ENCODE measurements around the gene TMEM127. TPM values are rescaled to one million over a fixed set of nuclear protein-coding genes. Genes with fewer than 3 reads are reported as not detected.

The TMEM127 gene
- total RNA-seq, 3 donors from 2014 or later (not counting 1 experiment from before 2014, with no cell fraction given) = 49.8 to 59.3 (median 54.5) TPM

GRCh38 chr2:96239091-96239490, 26.7 kb downstream of the TMEM127 start:
- WGBS (ENCODE audit: insufficient coverage) = 95% methylated on average over 3 of the region's 3 CpGs
- H3K4me1 ChIP-seq (ENCODE audit: control insufficient read depth, insufficient read depth, low read length) = peaks cover 31% of the 10 kb centered on the region

GRCh38 chr2:96238266-96238665, 27.5 kb downstream of the TMEM127 start:
- DNase-seq (no peak), ATAC-seq (no peak)
- no peaks in the 10 kb centered on the region for H3K27me3 ChIP-seq (ENCODE audit: control insufficient read depth, insufficient read depth, low read length)
- no peak overlapping the region for H3K27ac Mint-ChIP-seq
- H3K36me3 Mint-ChIP-seq = no peaks in the 10 kb centered on the region
- no peaks in the 10 kb centered on the region for H3K9me3 Mint-ChIP-seq
- H3K9me3 ChIP-seq (ENCODE audit: control insufficient read depth, insufficient read depth, low read length) = no peaks in the 10 kb centered on the region
- TF ChIP-seq CTCF (IDR thresholded peaks at IDR 0.05) = no peak
- H3K36me3 ChIP-seq (ENCODE audit: control insufficient read depth, insufficient read depth, low read length) = no peaks in the 10 kb centered on the region
- H3K4me1 ChIP-seq (ENCODE audit: control insufficient read depth, insufficient read depth, low read length) = peaks cover 33% of the 10 kb centered on the region
- H3K4me1 Mint-ChIP-seq = peaks cover 16 to 20% of the 10 kb centered on the region in 2 donors
- H3K27me3 Mint-ChIP-seq (ENCODE audit: low read depth in 2 of 2) = no peaks in the 10 kb centered on the region
- no peak overlapping the region for H3K4me3 ChIP-seq (ENCODE audit: low read length)
- intact Hi-C loops (cut with micrococcal nuclease) = no loop called here
- H3K27ac ChIP-seq (ENCODE audit: low read length) = no peak overlapping the region
- no peak overlapping the region for H3K4me3 Mint-ChIP-seq
- 92% methylated on average over 3 of the region's 3 CpGs for WGBS (ENCODE audit: insufficient coverage)

More at GRCh38 chr2:96239091-96239490, 26.7 kb downstream of the TMEM127 start:
- TF ChIP-seq CTCF (IDR thresholded peaks at IDR 0.05) = no peak
- ATAC-seq (no peak), DNase-seq (no peak)
- Mint-ChIP-seq H3K4me1 (peaks cover 16 to 20% of the 10 kb centered on the region in 2 donors), H3K9me3 (no peaks in the 10 kb centered on the region), H3K4me3 (no peak overlapping the region), H3K27me3 (ENCODE audit: low read depth in 2 of 2) (no peaks in the 10 kb centered on the region), H3K36me3 (no peaks in the 10 kb centered on the region), H3K27ac (no peak overlapping the region)
- H3K27me3 ChIP-seq (ENCODE audit: control insufficient read depth, insufficient read depth, low read length) = no peaks in the 10 kb centered on the region
- intact Hi-C loops (cut with micrococcal nuclease) = no loop called here
- H3K36me3 ChIP-seq (ENCODE audit: control insufficient read depth, insufficient read depth, low read length) = no peaks in the 10 kb centered on the region
- H3K4me3 ChIP-seq (ENCODE audit: low read length) = no peak overlapping the region
- H3K27ac ChIP-seq (ENCODE audit: low read length) = no peak overlapping the region
- H3K9me3 ChIP-seq (ENCODE audit: control insufficient read depth, insufficient read depth, low read length) = no peaks in the 10 kb centered on the region

GRCh38 chr2:96236882-96237281, 28.9 kb downstream of the TMEM127 start:
- H3K9me3 Mint-ChIP-seq = no peaks in the 10 kb centered on the region
- H3K36me3 ChIP-seq (ENCODE audit: control insufficient read depth, insufficient read depth, low read length) = no peaks in the 10 kb centered on the region
- no peaks in the 10 kb centered on the region for H3K9me3 ChIP-seq (ENCODE audit: control insufficient read depth, insufficient read depth, low read length)
- peaks cover 20% of the 10 kb centered on the region for H3K4me1 ChIP-seq (ENCODE audit: control insufficient read depth, insufficient read depth, low read length)
- peaks cover 7% of the 10 kb centered on the region in 2 donors for H3K4me1 Mint-ChIP-seq
- WGBS (ENCODE audit: insufficient coverage) = 100% methylated on average over 1 of the region's 1 CpG
- no peak overlapping the region for H3K27ac ChIP-seq (ENCODE audit: low read length)
- no peak overlapping the region for H3K27ac Mint-ChIP-seq
- no peak overlapping the region for H3K4me3 Mint-ChIP-seq
- intact Hi-C loops (cut with micrococcal nuclease) = no loop called here
- no peaks in the 10 kb centered on the region for H3K27me3 Mint-ChIP-seq (ENCODE audit: low read depth in 2 of 2)
- no peak for ATAC-seq
- DNase-seq = no peak
- TF ChIP-seq CTCF (IDR thresholded peaks at IDR 0.05) = no peak
- H3K36me3 Mint-ChIP-seq = no peaks in the 10 kb centered on the region
- no peaks in the 10 kb centered on the region for H3K27me3 ChIP-seq (ENCODE audit: control insufficient read depth, insufficient read depth, low read length)
- no peak overlapping the region for H3K4me3 ChIP-seq (ENCODE audit: low read length)

- Histone ChIP-seq H3K27me3 (ENCODE audit: control insufficient read depth, insufficient read depth, low read length) (no peaks in the 10 kb centered on the region), H3K4me1 (ENCODE audit: control insufficient read depth, insufficient read depth, low read length) (peaks cover 5% of the 10 kb centered on the region), H3K4me3 (ENCODE audit: low read length) (no peak overlapping the region), H3K9me3 (ENCODE audit: control insufficient read depth, insufficient read depth, low read length) (no peaks in the 10 kb centered on the region), H3K36me3 (ENCODE audit: control insufficient read depth, insufficient read depth, low read length) (no peaks in the 10 kb centered on the region), H3K27ac (ENCODE audit: low read length) (no peak overlapping the region)
- Mint-ChIP-seq H3K27ac (no peak overlapping the region), H3K4me3 (no peak overlapping the region), H3K27me3 (ENCODE audit: low read depth in 2 of 2) (no peaks in the 10 kb centered on the region), H3K9me3 (no peaks in the 10 kb centered on the region), H3K36me3 (no peaks in the 10 kb centered on the region), H3K4me1 (no peaks in the 10 kb centered on the region)
- intact Hi-C loops (cut with micrococcal nuclease) = no loop called here
- no peak for TF ChIP-seq CTCF (IDR thresholded peaks at IDR 0.05)
- 75% methylated on average over 4 of the region's 4 CpGs for WGBS (ENCODE audit: insufficient coverage)
- DNase-seq (no peak), ATAC-seq (no peak)
These were observed 31.9 kb downstream of the TMEM127 start for GRCh38 chr2:96233880-96234316.
